Panc1 (cell line): ENCODE measurements around the gene GPAM.
"Not testable (repeated sequence)": the region's sequence is repeated elsewhere in the genome, so short reads cannot be mapped to it uniquely, and the experiment has no call there.

Experiments
- CTCF ChIP-seq: fragments of 450-650 bp; IDR thresholded peaks from 2 replicates; pipeline ENCODE4 v1.5.1; 2017; ENCODE audit warnings: mild to moderate bottlenecking
- TF ChIP-seq, protein P1 (sequence below), 2 experiments: IDR thresholded peaks; 2 replicates each; pipeline ENCODE4 v1.6.1; 2011 to 2012; ENCODE audit warnings: low read depth in 2 of 2, control low read depth in 1 of 2, low read length in 1 of 2, mild to moderate bottlenecking in 1 of 2, moderate library complexity in 1 of 2; ENCODE audit not compliant: insufficient read depth in 1 of 2

DNA sequence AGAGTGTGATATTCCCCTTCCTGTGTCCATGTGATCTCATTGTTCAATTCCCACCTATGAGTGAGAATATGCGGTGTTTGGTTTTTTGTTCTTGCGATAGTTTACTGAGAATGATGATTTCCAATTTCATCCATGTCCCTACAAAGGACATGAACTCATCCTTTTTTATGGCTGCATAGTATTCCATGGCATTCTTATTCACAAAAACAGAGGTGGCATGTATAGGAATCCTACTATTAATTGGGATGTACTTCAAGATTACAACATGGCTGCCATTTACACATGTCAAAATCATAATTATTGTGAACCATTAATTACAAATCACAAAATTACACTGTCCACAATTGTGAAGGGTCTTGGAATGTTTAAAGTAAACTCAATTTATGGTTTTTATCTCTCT, 14.1 kb upstream of the GPAM start:
- not testable (repeated sequence) for TF ChIP-seq CTCF
- TF ChIP-seq, protein P1, sequence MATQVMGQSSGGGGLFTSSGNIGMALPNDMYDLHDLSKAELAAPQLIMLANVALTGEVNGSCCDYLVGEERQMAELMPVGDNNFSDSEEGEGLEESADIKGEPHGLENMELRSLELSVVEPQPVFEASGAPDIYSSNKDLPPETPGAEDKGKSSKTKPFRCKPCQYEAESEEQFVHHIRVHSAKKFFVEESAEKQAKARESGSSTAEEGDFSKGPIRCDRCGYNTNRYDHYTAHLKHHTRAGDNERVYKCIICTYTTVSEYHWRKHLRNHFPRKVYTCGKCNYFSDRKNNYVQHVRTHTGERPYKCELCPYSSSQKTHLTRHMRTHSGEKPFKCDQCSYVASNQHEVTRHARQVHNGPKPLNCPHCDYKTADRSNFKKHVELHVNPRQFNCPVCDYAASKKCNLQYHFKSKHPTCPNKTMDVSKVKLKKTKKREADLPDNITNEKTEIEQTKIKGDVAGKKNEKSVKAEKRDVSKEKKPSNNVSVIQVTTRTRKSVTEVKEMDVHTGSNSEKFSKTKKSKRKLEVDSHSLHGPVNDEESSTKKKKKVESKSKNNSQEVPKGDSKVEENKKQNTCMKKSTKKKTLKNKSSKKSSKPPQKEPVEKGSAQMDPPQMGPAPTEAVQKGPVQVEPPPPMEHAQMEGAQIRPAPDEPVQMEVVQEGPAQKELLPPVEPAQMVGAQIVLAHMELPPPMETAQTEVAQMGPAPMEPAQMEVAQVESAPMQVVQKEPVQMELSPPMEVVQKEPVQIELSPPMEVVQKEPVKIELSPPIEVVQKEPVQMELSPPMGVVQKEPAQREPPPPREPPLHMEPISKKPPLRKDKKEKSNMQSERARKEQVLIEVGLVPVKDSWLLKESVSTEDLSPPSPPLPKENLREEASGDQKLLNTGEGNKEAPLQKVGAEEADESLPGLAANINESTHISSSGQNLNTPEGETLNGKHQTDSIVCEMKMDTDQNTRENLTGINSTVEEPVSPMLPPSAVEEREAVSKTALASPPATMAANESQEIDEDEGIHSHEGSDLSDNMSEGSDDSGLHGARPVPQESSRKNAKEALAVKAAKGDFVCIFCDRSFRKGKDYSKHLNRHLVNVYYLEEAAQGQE (IDR thresholded peaks at IDR 0.05; ENCODE audit: insufficient read depth in 1 of 2, low read depth in 2 of 2, low read length in 1 of 2) = not testable (repeated sequence)
